Measurements from ENCODE around the gene OR4F16.
"Not testable (repeated sequence)": the region's sequence is repeated elsewhere in the genome, so short reads cannot be mapped to it uniquely, and the experiment has no call there.

OR4F16 gene

GRCh38 chr1:686554-686953, at the start of gene OR4F16:
Gene OR4F16, minus strand, starts transcription at chr1:686654. Its CDS starts 0 bp downstream, at chr1:686654.
- not testable (repeated sequence) for DNase-seq

GRCh38 chr1:733649-734048, 47.2 kb upstream of the OR4F16 start:
- DNase-seq = not testable (repeated sequence)

GRCh38 chr1:727040-727439, 40.6 kb upstream of the OR4F16 start:
- not testable (repeated sequence) for DNase-seq

Data from NCI-H1930 (cell line).